Testis (tissue), 2 donors: ENCODE measurements around the gene ZNF248.

Source experiments
- POLR2A ChIP-seq: fragments of 450-650 bp; IDR thresholded peaks from one replicate; pipeline ENCODE4 v1.6.1; 2017; ENCODE audit warnings: antibody characterized with exemption, mild to moderate bottlenecking, moderate library complexity
- TF ChIP-seq, protein P1 (sequence below), 3 experiments: fragments of 450-650 bp in 2 of 3; fragments of 200-600 bp in 1 of 3; sonication (generic) in 1 of 3; IDR thresholded peaks; one replicate each; pipeline ENCODE4 v1.5.1; 2016 to 2019; ENCODE audit warnings: antibody characterized with exemption in 3 of 3, mild to moderate bottlenecking in 2 of 3, moderate library complexity in 1 of 3

- TF ChIP-seq, protein P1, sequence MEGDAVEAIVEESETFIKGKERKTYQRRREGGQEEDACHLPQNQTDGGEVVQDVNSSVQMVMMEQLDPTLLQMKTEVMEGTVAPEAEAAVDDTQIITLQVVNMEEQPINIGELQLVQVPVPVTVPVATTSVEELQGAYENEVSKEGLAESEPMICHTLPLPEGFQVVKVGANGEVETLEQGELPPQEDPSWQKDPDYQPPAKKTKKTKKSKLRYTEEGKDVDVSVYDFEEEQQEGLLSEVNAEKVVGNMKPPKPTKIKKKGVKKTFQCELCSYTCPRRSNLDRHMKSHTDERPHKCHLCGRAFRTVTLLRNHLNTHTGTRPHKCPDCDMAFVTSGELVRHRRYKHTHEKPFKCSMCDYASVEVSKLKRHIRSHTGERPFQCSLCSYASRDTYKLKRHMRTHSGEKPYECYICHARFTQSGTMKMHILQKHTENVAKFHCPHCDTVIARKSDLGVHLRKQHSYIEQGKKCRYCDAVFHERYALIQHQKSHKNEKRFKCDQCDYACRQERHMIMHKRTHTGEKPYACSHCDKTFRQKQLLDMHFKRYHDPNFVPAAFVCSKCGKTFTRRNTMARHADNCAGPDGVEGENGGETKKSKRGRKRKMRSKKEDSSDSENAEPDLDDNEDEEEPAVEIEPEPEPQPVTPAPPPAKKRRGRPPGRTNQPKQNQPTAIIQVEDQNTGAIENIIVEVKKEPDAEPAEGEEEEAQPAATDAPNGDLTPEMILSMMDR (IDR thresholded peaks at IDR 0.05): no peak
- no peak for TF ChIP-seq POLR2A
Observed at GRCh38 chr10:37813763-37814162, 43.6 kb downstream of the ZNF248 start.
